ENCODE measurements around the gene PTCHD1.
A peak's percentile ranks its signal among the peaks of the same experiment; 100 is the strongest.

The PTCHD1 gene

DNA sequence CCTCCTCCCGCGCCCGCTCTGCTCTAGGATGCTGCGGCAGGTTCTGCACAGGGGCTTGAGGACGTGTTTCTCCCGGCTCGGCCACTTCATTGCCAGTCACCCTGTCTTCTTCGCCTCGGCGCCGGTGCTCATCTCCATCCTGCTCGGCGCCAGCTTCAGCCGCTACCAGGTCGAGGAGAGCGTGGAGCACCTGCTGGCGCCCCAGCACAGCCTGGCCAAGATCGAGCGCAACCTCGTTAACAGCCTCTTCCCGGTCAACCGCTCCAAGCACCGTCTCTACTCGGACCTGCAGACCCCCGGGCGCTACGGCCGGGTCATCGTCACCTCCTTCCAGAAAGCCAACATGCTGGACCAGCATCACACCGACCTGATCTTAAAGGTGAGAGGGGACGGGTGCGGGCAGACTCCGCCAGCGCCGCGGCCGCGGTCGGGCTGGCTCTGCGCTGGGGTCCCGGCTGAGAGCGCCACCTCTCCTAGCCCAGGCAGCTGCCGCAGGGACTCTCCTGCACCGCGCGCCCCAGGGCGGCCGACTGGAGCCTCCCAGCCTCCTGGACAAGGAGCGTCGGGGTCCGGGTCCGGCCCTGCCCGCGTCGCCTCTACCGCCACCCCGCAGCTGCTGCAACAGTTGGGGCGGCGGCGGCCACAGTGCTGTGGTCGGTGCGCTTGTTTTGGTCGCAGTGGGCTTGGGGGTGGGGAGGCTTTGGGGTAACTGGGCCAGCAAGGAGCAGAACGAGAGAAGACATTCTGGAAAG lies at the start of gene PTCHD1:
Gene PTCHD1 (plus strand): TSS at position 2 of the 752 bp plus-strand sequence. CDS start 27 bp downstream, at position 29.
- peak; percentile 20 for DNase-seq

DNA sequence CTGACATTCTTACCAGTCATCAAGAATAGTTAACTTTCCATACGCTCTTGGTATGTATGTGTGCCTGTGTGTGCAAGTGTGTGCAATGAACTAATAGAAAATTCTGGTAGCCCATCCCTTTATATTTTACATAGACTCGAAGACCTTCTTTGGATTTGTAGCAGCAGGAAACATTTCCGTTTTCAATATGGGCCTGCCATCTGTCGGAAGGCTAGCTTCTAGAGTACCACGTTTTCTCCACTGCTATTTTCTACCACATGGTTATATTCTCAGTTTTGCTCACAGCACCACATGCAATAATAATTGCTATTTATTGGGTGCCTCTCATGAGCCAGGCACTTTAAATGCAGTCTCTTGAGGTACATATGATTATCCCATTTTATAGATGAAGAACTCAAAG lies 47.9 kb upstream of the PTCHD1 start:
- DNase-seq = no peak

DNA sequence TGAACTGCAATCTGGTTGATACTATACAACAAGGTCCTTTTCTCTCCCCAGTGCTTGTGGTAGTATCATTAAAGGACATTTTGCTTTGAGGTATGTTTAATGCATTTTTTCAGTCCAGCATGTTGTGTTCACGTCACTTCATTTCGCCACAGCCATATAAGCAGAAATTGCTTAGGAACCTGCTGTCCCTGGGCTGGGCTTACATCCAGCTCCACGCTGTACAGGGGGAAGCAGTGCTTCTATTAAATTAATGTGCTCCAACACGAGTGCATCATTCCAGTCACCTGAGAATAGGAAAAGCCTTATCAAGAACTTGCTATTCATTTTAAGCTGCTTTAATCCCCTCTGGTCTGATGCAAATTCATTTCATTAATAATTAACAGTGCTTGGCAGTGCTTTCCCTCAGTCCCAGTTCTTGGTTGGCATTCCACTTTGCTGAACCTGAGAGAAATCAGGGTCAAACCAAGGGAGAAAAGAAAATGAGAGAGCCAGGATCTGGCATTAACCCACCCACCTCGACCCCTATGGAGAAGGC lies 47.4 kb upstream of the PTCHD1 start:
- no peak for DNase-seq

DNA sequence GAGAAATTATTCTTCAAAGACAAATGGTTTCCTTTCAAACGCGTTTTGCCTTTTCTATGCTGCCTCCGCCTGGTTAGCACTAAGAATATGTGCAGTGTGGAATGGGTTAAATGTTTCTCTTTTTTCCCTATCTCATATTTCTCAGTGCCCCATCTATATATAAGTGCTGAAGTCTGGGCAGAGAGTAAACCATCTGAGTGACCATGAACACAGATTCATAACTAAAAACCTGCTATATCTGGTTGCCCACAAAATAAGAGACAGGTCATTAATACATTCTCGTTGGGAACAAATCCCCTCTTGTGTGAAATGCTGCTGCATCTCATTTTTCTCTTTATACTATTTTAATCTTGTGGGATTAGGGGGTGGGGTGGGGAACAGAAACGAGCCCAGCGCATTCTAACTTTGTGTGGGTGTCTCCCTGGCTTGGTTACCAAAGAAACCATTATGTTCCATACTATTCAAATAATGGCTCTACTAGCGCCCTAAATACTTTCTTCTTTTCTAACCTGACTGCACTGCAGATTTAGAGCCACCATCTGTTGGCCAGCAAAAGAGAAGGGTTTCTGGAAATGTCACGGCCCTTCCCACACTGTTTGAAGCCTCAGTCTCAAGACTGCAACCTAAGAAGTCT lies 42.2 kb upstream of the PTCHD1 start:
- DNase-seq = no peak

DNA sequence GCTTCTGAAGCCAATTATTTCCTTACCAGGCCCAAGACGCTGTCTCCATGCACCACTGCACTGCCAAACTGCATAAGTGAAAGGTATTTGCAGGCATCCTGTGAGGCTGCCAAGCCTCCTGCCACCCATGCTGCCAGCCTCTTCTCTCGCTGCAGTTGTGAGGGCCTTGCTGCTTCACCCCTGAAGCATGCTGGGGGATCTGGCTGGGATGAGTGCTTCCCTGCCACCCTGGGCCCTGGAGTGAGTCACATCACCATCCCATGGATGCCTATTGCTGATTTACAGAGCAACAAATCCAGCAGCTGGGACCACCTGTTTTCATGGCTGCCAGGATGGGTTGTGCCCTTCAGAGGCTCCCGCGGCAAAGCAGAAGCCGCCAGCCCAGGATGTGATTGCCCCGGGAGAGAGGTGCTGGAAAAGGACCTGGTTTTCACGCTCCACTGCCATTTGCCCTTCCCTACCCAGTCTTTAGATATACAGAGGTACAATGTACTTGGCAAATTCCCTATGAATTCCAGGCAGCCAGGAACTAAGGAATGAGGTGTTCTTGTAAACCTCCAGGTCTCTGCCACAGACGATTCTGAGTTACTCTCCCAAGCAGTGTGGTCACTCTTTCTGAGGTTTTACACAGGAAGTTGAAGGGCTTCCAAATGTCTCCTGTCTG lies 41.5 kb upstream of the PTCHD1 start:
- DNase-seq = no peak

DNA sequence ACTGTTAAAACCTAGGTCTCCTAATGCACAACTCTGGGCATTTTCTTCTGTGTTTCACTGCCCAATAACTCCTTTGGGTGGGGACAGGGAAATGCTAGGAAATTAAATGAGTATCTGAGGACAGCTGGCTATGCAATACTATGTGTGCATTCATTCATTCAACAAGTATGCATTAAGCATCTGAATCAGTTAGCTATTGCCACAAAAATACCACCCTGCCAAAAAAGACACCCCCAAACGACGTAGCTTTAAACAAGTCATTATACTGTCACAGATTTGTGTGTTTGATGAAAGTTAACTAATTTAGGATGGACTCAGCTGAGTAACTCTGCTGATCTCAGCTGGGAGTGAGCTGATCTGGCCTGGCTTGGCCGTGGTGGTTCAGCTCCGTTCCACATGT lies 29.8 kb upstream of the PTCHD1 start:
- DNase-seq = no peak

DNA sequence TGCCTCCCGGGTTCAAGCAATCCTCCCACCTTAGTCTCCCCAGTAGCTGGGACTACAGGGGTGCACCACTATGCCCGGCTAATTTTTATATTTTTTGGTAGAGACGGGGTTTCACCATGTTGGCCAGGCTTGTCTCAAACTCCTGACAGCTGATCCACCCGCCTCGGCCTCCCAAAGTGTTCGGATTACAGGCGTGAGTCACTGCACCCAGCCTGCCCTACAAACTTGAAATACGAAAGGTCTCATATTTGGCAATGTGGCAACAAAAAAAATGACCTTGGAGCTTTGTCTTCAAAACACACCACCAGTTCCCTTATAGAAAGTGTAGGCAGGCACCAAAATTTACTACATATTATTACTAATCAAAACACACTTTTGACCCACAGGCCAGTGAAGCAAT lies 22.9 kb upstream of the PTCHD1 start:
- DNase-seq = no peak

DNA sequence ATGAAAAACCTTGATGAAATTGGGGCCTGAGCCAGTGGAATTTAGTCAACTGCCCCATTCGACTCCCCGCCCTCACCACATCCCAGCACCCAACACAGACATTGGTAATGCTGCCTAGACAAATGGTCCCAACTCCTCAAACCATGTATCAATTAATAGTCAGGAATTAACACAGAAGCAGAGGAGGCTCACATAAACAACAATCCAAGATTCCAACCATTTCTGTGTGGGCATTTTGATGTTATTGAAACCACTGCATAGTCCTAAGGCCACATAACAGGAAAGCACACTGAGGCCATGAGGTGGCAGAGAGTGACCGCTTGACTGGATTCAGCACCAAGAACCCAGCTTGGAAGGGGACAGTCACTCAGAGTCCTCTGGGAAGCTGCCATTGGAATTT lies 22.5 kb upstream of the PTCHD1 start:
- DNase-seq = no peak

DNA sequence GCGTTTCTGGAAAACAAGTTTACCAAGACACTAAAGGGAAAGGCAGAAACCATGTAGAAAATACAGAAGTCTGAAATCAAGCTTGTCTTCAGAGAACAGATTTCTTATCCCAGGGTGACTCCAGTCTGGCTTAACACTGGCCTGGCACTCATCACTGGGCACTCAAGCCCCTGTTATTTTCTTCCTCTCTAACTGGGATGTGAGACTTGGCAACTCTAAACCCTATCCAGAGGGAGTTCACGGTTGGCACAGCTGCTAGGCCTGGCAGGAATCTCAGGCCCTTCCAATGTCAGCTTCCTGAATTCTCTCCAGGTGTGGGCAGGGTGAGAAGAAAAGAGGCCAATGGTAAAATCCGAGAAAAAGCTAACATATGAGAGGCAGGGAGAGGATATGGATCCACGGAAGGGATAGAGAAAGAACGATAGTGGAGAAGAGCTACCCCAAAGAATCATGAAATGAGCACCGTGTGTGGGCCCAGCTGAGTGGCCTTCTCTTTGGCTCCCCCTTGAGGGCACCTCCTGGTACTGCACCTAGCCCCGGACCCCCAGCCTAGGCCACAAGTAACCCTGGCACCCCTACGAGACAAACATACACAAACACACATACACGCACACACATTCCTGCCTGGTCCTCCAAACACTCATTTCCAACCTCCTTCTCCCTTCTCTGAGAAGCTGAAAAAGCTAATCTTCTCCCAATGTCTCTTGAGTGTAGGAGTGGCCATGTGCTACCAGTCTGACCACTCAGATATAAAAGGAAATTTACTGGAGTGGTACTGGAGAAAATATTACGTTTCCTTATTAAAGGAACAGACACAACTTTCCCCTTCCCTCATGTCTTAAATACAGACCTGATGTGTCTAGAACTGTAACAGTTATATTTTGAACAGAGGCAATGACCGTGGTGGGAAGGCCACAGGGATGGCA lies 16.6 kb upstream of the PTCHD1 start:
- DNase-seq = peak; percentile 3

DNA sequence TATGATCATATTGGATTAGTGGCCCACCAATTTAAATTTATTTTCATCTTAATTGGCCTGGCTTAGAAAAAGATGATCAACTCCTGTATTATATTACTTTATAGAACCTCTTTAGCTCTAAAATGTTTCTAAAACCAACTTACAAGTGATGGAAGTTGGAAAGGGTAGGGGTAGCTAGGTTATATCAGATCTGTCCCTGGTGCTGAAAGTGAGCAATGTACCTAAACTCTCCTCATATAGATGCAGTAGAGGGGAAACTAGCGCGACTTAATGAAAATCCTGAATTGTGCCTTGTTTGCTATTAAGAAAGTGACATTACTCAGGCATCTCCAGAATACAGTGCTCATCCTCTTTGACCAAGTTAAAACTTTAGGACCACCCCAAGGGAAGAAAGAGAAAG lies 7.5 kb upstream of the PTCHD1 start:
- no peak for DNase-seq

DNA sequence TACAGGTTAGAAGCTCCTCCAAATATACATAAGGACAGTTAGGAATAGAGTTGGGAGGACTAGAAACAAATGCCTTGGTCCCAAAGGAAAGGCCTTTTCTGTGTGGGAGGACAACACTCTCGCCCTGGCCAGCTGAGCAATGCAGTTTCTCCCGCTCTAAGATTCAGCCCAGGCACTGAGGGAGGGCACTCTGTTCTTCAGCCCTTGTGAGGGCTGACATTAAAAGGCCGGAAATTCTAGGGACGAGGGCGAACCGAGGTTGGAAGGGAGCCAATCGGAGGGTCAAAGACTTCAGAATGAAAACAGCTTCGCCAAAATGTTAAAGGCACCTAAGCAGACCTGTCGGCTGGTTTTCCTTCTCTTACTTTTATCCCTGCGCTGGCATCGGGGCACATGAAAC lies 2.9 kb upstream of the PTCHD1 start:
- DNase-seq = peak; percentile 27

DNA sequence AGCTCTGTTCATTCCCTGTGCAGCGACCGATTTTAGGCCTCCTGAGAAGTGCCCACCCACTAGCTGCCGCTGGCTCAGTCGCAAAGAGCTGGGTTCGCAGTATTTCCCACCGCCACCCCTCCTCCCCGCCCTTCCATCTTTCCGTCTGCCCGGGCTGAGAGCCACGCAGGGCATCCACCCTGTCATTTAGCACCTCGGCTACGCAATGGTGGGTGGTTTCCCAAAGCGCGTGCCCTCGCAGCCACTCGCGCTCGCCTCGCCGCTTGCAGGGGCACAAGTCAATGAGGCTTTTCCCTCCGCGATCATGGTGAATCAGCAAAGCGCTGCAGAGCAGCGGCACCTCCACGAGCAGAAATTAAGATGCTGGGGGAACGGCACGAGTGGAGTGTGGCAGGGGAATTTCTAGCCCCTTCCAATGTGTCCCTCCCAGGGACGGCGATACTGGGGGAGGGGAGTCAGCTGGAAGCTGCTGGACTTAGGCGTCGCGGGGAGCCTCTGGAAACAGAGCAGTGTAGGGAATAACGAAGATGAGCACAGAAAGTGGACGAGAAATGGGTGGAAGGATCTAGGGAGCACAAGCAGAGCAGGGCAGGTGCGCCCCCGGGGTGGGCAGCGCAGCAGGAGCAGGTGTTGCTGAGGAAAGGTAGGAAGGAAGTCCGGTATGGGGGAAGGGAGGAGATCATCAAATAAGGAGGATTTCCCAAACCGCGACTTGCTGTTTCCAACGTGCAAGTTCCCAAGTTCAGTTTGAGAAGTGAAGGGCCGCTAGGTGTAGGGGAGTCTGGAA lies 2.4 kb upstream of the PTCHD1 start:
- peak; percentile 27 for DNase-seq

DNA sequence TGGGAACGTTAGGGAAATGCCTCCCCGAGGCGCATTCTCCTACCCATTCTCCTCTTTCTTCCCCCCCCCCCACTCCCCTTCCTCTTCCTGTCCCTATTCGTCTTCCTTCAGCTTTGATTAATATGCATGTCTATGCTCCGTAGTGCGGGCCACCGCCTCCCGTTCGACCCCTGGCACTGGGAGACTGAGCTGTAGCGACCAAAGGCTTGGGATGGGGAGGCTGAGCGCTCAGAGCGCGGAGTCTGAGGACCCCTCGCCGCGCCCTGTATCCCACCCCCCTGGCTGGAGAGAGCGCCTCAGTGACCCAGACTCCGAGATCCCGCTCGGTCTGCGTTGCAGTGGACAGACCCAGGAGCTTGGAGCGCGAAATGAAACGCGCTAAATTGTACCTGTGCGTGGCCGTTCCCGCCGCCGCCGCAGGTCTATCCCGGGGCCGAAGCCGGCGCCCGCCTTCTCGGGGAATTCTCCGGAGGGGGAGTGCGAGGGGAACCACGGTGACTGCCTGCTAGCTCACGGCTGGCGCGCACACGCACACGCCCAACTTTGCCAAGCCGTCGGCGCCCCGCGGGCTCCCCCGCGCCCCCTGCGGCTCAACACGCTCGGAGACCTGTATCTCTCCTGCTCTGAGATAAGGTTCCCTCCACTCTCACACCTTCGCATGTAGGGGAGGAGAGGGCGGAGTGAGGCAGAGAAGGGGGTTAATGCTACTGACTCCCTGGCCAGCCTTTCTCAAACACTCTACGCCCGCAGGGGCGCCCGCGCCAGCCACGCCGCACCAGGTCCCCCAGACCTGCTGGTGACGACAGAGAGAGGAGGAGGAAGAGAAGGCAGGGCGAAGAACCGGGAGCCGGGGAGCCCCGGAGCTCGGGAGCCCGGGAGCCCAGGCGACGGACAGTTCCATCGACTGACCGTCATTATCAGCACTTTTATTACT lies 1.5 kb upstream of the PTCHD1 start:
- peak; percentile 20 for DNase-seq

DNA sequence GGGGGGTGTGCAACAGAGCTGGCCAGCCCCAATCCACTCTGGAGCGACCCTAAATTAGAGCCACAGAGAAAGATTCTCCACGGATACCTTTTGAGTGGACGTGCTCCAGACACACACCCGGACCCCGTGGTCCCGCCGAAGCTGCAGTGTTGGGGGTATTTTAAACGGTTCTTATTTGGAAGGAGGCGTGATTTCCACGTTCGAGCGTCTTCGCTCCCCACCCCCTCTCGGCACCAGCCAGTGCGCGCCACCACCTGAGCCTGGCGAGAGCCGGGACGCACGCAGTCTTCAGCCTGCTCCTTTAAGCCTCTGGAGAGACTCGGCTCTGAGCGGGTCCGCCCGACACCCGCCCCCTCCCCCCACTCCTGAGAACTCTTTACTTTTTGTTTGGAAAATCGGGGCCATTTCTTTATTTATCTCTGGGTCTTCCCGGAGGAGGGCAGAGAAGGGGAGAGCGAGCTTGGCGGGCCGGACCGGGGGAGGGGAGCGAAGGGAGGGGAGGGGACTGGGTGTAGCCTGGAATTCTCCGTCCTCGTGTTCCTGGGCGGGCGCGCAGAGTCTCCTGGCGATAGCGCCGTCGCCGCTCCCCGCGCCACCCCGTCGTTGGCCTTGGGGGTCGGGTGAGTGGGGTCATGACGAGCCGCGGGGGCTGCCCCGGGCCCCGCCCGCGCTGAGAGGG lies 668 bp upstream of the PTCHD1 start:
- DNase-seq = peak; percentile 38

DNA sequence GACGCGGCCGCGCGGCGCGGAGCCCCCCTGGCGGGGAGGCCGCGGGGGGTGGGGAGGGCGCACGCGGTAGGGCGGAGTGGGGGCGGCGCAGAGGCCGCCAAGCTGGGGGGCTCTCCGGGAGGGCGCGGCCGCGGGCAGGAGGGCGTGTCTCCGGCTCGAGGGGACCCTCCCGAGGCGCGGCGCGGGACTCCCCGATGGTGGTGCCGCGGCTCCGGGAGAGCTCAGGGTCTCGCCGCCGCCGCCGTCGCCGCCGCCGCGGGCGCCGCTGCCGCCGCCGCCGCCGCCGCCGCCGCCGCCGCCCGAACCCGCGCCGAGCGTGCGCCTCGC lies 165 bp upstream of the PTCHD1 start:
- no peak for DNase-seq

DNA sequence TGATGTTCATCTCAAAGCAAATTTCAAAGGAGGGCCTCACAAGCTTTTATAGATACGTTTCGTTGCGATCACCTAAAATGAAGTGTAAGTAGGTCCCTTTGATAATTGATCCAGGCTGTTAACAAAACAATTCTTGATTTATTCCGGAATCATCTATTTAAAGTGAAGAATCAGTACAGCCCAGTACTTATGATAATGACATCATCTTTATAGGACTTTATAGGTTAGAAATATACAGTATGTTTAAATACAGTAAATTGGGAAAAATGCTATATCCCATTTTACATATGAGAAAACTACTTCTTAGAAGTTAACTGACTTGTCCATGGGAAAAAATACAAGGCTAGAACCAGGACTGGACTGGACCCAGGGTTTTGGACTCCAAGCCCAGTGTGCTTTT lies 3.7 kb downstream of the PTCHD1 start:
- no peak for DNase-seq

DNA sequence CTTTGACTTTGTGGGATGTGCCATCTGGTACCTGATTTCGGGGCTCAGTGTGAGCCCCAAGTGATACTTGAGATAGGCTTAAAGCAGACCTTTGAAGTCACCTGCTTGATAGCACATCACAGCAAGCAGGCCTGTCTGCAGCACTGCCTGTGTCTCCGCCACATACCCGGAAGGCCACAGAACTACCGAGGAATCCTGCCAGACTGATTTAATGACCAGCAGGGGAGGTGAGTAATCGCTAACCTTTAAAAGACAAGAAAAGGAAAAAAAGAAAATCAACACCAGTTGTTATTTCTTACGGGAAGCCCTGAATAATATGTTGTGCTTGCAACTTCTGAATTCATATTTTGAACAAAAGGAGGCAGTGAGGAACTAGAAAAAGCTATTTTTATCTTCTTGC lies 6.8 kb downstream of the PTCHD1 start:
- no peak for DNase-seq

DNA sequence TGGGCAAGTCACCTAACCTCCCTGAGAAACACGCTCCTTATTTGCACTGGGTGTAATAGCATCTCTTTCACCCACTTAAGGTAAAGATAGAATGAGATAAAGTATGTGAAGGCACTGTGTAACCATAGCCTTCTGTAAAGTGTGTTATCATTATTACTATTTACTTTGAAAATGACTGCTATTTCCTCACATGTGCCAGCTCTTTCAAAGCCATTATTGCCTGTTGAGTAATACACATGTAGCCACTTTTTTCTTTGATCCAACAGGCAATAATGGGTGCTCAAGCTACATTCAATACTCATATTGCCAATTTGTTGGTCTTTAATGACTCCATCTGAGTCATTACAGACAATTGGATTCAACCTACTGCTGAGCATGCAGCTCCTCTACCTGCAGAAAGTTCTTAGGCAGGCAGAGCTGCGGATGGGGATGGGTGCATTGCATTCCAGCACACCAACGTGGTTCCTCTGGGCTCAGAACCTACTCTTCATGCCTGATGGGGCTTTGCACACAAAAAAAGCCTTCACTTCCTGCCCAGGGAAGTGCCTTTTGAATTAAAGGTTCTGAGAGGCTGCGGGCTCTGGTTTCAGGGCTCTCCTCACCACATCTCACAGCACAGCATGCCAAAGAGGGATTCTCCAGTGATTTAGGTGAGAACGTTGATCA lies 9.7 kb downstream of the PTCHD1 start:
- no peak for DNase-seq

DNA sequence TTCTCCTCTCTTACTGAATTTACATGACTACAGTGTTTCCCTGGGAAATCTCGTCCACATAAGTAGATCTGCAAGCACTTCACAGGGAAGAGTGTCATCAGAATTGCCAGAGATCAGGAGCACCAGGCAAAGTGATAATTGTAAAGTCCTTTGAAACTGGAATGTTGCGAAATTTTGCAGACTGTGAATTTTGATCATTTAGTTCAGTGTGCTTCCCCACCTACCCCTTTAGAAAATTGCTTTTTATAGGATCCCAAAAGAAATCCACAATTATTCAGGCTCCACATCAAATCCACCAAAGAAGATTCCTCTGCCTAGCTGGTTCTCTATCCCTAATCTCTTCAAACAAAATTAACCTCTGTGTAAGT lies 10.2 kb downstream of the PTCHD1 start:
- DNase-seq = no peak

DNA sequence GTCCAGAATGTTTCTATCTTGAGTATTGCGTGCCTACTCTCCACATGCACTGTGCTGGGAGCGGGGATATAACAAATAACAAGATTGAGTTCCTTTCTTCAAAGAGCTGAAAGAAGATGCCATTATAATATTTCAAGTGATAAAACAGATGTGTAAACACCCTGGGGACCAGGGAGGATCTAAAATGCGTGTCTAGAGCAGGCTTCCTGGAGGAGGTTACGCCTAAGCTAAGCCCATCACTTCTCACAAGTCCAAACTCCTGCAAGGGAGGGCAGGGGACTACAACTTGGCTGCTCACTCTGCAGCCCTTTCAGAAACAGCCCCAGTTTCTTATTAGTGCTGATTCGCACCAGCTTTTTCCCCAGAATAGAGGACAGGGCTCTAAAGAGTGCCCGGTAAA lies 21.5 kb downstream of the PTCHD1 start:
- DNase-seq = no peak
